ENCODE results near the gene CR1L.
"Not testable (repeated sequence)": the region's sequence is repeated elsewhere in the genome, so short reads cannot be mapped to it uniquely, and the experiment has no call there.

CR1L gene

GRCh38 chr1:207644852-207645634 lies at the start of gene CR1L:
CR1L (plus strand) TSS chr1:207645133; CDS start chr1:207645234, 101 bp downstream.
- peaks cover 7% of the 10 kb centered on the region for H3K27me3 ChIP-seq (ENCODE audit: control insufficient read depth, insufficient read depth, low read length)
- H3K4me3 ChIP-seq (ENCODE audit: low read length), result peak within 1 kb of the TSS; percentile 50
- H3K4me1 ChIP-seq (ENCODE audit: control insufficient read depth, insufficient read depth, low read length), result no peaks in the 10 kb centered on the region
- peak within 1 kb of the TSS; percentile 5 for H3K9ac ChIP-seq (ENCODE audit: low read length)
- H3K9me3 ChIP-seq (ENCODE audit: control insufficient read depth, low read length), result no peaks in the 10 kb centered on the region
- H3K36me3 ChIP-seq (ENCODE audit: control insufficient read depth, insufficient read depth, low read length), result no peaks in the 10 kb centered on the region

GRCh38 chr1:207603777-207604176 lies 41.2 kb upstream of the CR1L start:
- Histone ChIP-seq H3K36me3 (ENCODE audit: control insufficient read depth, insufficient read depth, low read length) (no peaks in the 10 kb centered on the region), H3K27me3 (ENCODE audit: control insufficient read depth, insufficient read depth, low read length) (peaks cover 4% of the 10 kb centered on the region), H3K9me3 (ENCODE audit: control insufficient read depth, low read length) (no peaks in the 10 kb centered on the region), H3K4me3 (ENCODE audit: low read length) (no peak overlapping the region), H3K4me1 (ENCODE audit: control insufficient read depth, insufficient read depth, low read length) (no peaks in the 10 kb centered on the region), H3K9ac (ENCODE audit: low read length) (no peak overlapping the region)

GRCh38 chr1:207605444-207606361 lies 39.2 kb upstream of the CR1L start:
- no peaks in the 10 kb centered on the region for H3K4me1 ChIP-seq (ENCODE audit: control insufficient read depth, insufficient read depth, low read length)
- H3K36me3 ChIP-seq (ENCODE audit: control insufficient read depth, insufficient read depth, low read length), result no peaks in the 10 kb centered on the region
- H3K9me3 ChIP-seq (ENCODE audit: control insufficient read depth, low read length), result no peaks in the 10 kb centered on the region
- no peak overlapping the region for H3K9ac ChIP-seq (ENCODE audit: low read length)
- H3K27me3 ChIP-seq (ENCODE audit: control insufficient read depth, insufficient read depth, low read length), result peaks cover 4% of the 10 kb centered on the region
- no peak overlapping the region for H3K4me3 ChIP-seq (ENCODE audit: low read length)

- Histone ChIP-seq H3K27me3 (ENCODE audit: control insufficient read depth, insufficient read depth, low read length) (peaks cover 4% of the 10 kb centered on the region), H3K36me3 (ENCODE audit: control insufficient read depth, insufficient read depth, low read length) (no peaks in the 10 kb centered on the region), H3K4me1 (ENCODE audit: control insufficient read depth, insufficient read depth, low read length) (no peaks in the 10 kb centered on the region), H3K9me3 (ENCODE audit: control insufficient read depth, low read length) (no peaks in the 10 kb centered on the region), H3K9ac (ENCODE audit: low read length) (no peak overlapping the region), H3K4me3 (ENCODE audit: low read length) (no peak overlapping the region)
Measured at GRCh38 chr1:207606362-207606755, 38.6 kb upstream of the CR1L start.

GRCh38 chr1:207612762-207613161 lies 32.2 kb upstream of the CR1L start:
- Histone ChIP-seq H3K9ac (ENCODE audit: low read length) (no peak overlapping the region), H3K9me3 (ENCODE audit: control insufficient read depth, low read length) (no peaks in the 10 kb centered on the region), H3K4me1 (ENCODE audit: control insufficient read depth, insufficient read depth, low read length) (no peaks in the 10 kb centered on the region), H3K27me3 (ENCODE audit: control insufficient read depth, insufficient read depth, low read length) (no peaks in the 10 kb centered on the region), H3K4me3 (ENCODE audit: low read length) (no peak overlapping the region), H3K36me3 (ENCODE audit: control insufficient read depth, insufficient read depth, low read length) (no peaks in the 10 kb centered on the region)

GRCh38 chr1:207619871-207620542 lies 24.9 kb upstream of the CR1L start:
- no peaks in the 10 kb centered on the region for H3K4me1 ChIP-seq (ENCODE audit: control insufficient read depth, insufficient read depth, low read length)
- no peaks in the 10 kb centered on the region for H3K27me3 ChIP-seq (ENCODE audit: control insufficient read depth, insufficient read depth, low read length)
- H3K9me3 ChIP-seq (ENCODE audit: control insufficient read depth, low read length), result no peaks in the 10 kb centered on the region
- no peak overlapping the region for H3K4me3 ChIP-seq (ENCODE audit: low read length)
- H3K36me3 ChIP-seq (ENCODE audit: control insufficient read depth, insufficient read depth, low read length), result no peaks in the 10 kb centered on the region
- no peak overlapping the region for H3K9ac ChIP-seq (ENCODE audit: low read length)

GRCh38 chr1:207620543-207620893 lies 24.4 kb upstream of the CR1L start:
- Histone ChIP-seq H3K36me3 (ENCODE audit: control insufficient read depth, insufficient read depth, low read length) (no peaks in the 10 kb centered on the region), H3K4me3 (ENCODE audit: low read length) (no peak overlapping the region)

GRCh38 chr1:207625504-207626071 lies 19.3 kb upstream of the CR1L start:
- H3K27me3 ChIP-seq (ENCODE audit: control insufficient read depth, insufficient read depth, low read length); H3K9me3 ChIP-seq (ENCODE audit: control insufficient read depth, low read length): not testable (repeated sequence)

More at GRCh38 chr1:207620543-207620893, 24.4 kb upstream of the CR1L start:
- H3K9ac ChIP-seq (ENCODE audit: low read length), result no peak overlapping the region
- H3K9me3 ChIP-seq (ENCODE audit: control insufficient read depth, low read length), result no peaks in the 10 kb centered on the region
- no peaks in the 10 kb centered on the region for H3K4me1 ChIP-seq (ENCODE audit: control insufficient read depth, insufficient read depth, low read length)
- H3K27me3 ChIP-seq (ENCODE audit: control insufficient read depth, insufficient read depth, low read length), result no peaks in the 10 kb centered on the region

GRCh38 chr1:207626972-207627337 lies 18.0 kb upstream of the CR1L start:
- Histone ChIP-seq H3K4me3 (ENCODE audit: low read length) (no peak overlapping the region), H3K4me1 (ENCODE audit: control insufficient read depth, insufficient read depth, low read length) (no peaks in the 10 kb centered on the region), H3K9ac (ENCODE audit: low read length) (no peak overlapping the region), H3K27me3 (ENCODE audit: control insufficient read depth, insufficient read depth, low read length) (no peaks in the 10 kb centered on the region), H3K36me3 (ENCODE audit: control insufficient read depth, insufficient read depth, low read length) (no peaks in the 10 kb centered on the region), H3K9me3 (ENCODE audit: control insufficient read depth, low read length) (no peaks in the 10 kb centered on the region)

More at GRCh38 chr1:207625504-207626071, 19.3 kb upstream of the CR1L start:
- H3K36me3 ChIP-seq (ENCODE audit: control insufficient read depth, insufficient read depth, low read length); H3K4me3 ChIP-seq (ENCODE audit: low read length); H3K9ac ChIP-seq (ENCODE audit: low read length); H3K4me1 ChIP-seq (ENCODE audit: control insufficient read depth, insufficient read depth, low read length): not testable (repeated sequence)

GRCh38 chr1:207627496-207627895 lies 17.4 kb upstream of the CR1L start:
- H3K4me3 ChIP-seq (ENCODE audit: low read length), result no peak overlapping the region
- no peaks in the 10 kb centered on the region for H3K4me1 ChIP-seq (ENCODE audit: control insufficient read depth, insufficient read depth, low read length)
- no peak overlapping the region for H3K9ac ChIP-seq (ENCODE audit: low read length)
- H3K27me3 ChIP-seq (ENCODE audit: control insufficient read depth, insufficient read depth, low read length), result no peaks in the 10 kb centered on the region
- H3K9me3 ChIP-seq (ENCODE audit: control insufficient read depth, low read length), result no peaks in the 10 kb centered on the region
- no peaks in the 10 kb centered on the region for H3K36me3 ChIP-seq (ENCODE audit: control insufficient read depth, insufficient read depth, low read length)

- no peak overlapping the region for H3K9ac ChIP-seq (ENCODE audit: low read length)
- H3K27me3 ChIP-seq (ENCODE audit: control insufficient read depth, insufficient read depth, low read length), result no peaks in the 10 kb centered on the region
- H3K9me3 ChIP-seq (ENCODE audit: control insufficient read depth, low read length), result no peaks in the 10 kb centered on the region
- no peak overlapping the region for H3K4me3 ChIP-seq (ENCODE audit: low read length)
- no peaks in the 10 kb centered on the region for H3K36me3 ChIP-seq (ENCODE audit: control insufficient read depth, insufficient read depth, low read length)
- no peaks in the 10 kb centered on the region for H3K4me1 ChIP-seq (ENCODE audit: control insufficient read depth, insufficient read depth, low read length)
Measured at GRCh38 chr1:207628776-207629175, 16.2 kb upstream of the CR1L start.
